CD8-positive, alpha-beta memory T cell (primary cell): ENCODE measurements around the gene KANTR. TPM values are rescaled to one million over a fixed set of nuclear protein-coding genes. Genes with fewer than 3 reads are reported as not detected.

Source experiments
- CTCF ChIA-PET: fragments of 350-600 bp; sonication (Branson Sonifier 250); formaldehyde crosslinking; loops from one replicate; lab custom pipeline; 2021; ENCODE audit warnings: antibody characterized with exemption; lab: Charles Lee
- POLR2A ChIA-PET: fragments of 350-600 bp; sonication (Branson Sonifier 250); formaldehyde crosslinking; loops from one replicate; lab custom pipeline; 2021; ENCODE audit warnings: antibody characterized with exemption; lab: Charles Lee
- DNase-seq, 5 donors: peaks; one replicate each; pipeline versions ENCODE4 v3.0.0 to v3.0.0-alpha.2; 2020 to 2022; ENCODE audit warnings: mixed read lengths in 1 of 5
- H3K27ac ChIP-seq: one replicate; pipeline ENCODE4 v1.7.0; 2013; ENCODE audit warnings: low read depth, mild to moderate bottlenecking, low read length, moderate library complexity
- H3K27me3 ChIP-seq: 2 replicates; pipeline ENCODE4 v1.7.0; 2013; ENCODE audit warnings: low read length, mild to moderate bottlenecking; ENCODE audit not compliant: insufficient read depth, poor library complexity, severe bottlenecking
- H3K36me3 ChIP-seq: 2 replicates; pipeline ENCODE4 v1.7.0; 2013; ENCODE audit warnings: mild to moderate bottlenecking, low read length, moderate library complexity; ENCODE audit not compliant: insufficient read depth
- H3K4me1 ChIP-seq: 2 replicates; pipeline ENCODE4 v1.7.0; 2013; ENCODE audit warnings: mild to moderate bottlenecking, low read length, moderate library complexity; ENCODE audit not compliant: insufficient read depth
- H3K4me3 ChIP-seq: 2 replicates; pipeline ENCODE4 v1.7.0; 2013; ENCODE audit warnings: mild to moderate bottlenecking, low read length
- H3K9me3 ChIP-seq: 2 replicates; pipeline ENCODE4 v1.7.0; 2013; ENCODE audit warnings: mild to moderate bottlenecking, low read length
- H3K27ac Mint-ChIP-seq, 8 donors: one replicate each; pipeline ENCODE4 v1.8.0; 2020 to 2021; ENCODE audit warnings: mixed read lengths in 8 of 8, mild to moderate bottlenecking in 6 of 8, inconsistent platforms in 3 of 8, moderate library complexity in 3 of 8
- H3K27me3 Mint-ChIP-seq, 2 donors: one replicate each; pipeline ENCODE4 v1.8.0; 2020 to 2021; ENCODE audit warnings: mixed read lengths in 2 of 2, mild to moderate bottlenecking in 1 of 2, moderate library complexity in 1 of 2
- H3K36me3 Mint-ChIP-seq, 3 donors: one replicate each; pipeline ENCODE4 v1.8.0; 2020 to 2021; ENCODE audit warnings: mixed read lengths in 3 of 3, inconsistent platforms in 1 of 3, mild to moderate bottlenecking in 1 of 3
- H3K4me1 Mint-ChIP-seq, 3 donors: one replicate each; pipeline ENCODE4 v1.8.0; 2020 to 2021; ENCODE audit warnings: mixed read lengths in 3 of 3, inconsistent platforms in 1 of 3, mild to moderate bottlenecking in 1 of 3
- H3K4me3 Mint-ChIP-seq, 7 donors: one replicate each; pipeline ENCODE4 v1.8.0; 2020 to 2021; ENCODE audit warnings: mixed read lengths in 7 of 7, mild to moderate bottlenecking in 6 of 7, moderate library complexity in 4 of 7, inconsistent platforms in 2 of 7
- H3K9me3 Mint-ChIP-seq, 5 donors: one replicate each; pipeline ENCODE4 v1.8.0; 2020 to 2022; ENCODE audit warnings: mixed read lengths in 5 of 5, mild to moderate bottlenecking in 3 of 5, moderate library complexity in 2 of 5, inconsistent platforms in 1 of 5
- polyA plus RNA-seq: library from polyadenylated mRNA; unstranded; fragments of 300-500 nt; fragmentation: Illumina TruSeq; gene quantifications from one replicate; pipeline ENCODE4 v1.2.3, GENCODE V29; 2021
- total RNA-seq, 2 experiments: library from RNA; stranded (reverse); gene quantifications; one replicate each; pipeline ENCODE4 v1.2.3, GENCODE V29; 2021

KANTR gene
- total and polyA plus RNA-seq, 3 experiments from 2014 or later = 1.6 to 4.8 (median 4.6) TPM

DNA sequence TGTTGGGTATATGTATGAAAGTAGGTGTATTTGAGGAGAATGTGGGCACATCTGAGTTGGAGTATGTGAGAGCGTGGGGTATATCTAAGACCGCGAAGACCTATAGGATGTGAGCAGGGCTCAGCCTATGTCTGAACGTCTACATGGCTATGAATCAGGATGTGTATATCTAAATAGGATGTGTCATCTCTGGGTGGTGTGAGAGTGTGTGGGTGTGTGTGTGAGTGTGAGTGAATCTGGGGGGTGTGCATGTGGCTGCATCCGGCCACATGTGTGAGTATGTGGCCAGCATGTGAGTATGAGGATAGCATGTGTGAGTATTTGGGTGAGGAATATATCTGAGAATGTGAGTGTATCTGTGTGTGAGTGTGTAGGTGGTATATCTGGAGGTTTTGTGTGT is 37.6 kb upstream of the KANTR start:
- Mint-ChIP-seq H3K27me3 (peaks cover 0 to 1% of the 10 kb centered on the region in 2 donors), H3K36me3 (no peaks in the 10 kb centered on the region), H3K4me1 (peaks cover 0 to 3% (median 0%) of the 10 kb centered on the region in 3 donors), H3K27ac (no peak overlapping the region), H3K9me3 (no peaks in the 10 kb centered on the region), H3K4me3 (no peak overlapping the region)
- Histone ChIP-seq H3K9me3 (no peaks in the 10 kb centered on the region), H3K27ac (no peak overlapping the region), H3K27me3 (no peaks in the 10 kb centered on the region), H3K4me3 (no peak overlapping the region), H3K4me1 (peaks cover 3% of the 10 kb centered on the region), H3K36me3 (no peaks in the 10 kb centered on the region)
- ChIA-PET POLR2A (no interaction called here), CTCF (no interaction called here)
- DNase-seq = no peak

DNA sequence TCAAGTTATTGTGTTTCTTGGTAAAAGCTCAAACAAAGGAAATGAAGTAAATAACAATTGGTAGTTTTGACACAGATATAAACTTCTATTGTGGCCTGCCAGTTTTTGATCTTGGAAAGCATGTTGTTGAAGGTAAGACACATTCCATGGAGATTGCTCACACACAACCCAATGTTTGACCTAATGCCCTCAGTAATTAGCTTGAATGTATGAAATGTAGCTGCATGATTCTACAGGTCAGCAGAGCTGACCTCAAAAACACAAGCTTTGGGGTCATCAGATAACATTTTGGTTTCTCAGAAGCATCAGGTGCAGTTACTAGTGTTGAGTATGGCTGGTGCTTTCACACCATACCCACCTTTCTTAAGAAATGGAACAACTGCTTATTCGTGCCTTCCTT is 28.8 kb upstream of the KANTR start:
- no peak overlapping the region for H3K27ac ChIP-seq
- H3K4me3 Mint-ChIP-seq = no peak overlapping the region
- ChIA-PET CTCF (no interaction called here), POLR2A (no interaction called here)
- H3K27ac Mint-ChIP-seq = no peak overlapping the region
- no peaks in the 10 kb centered on the region for H3K27me3 ChIP-seq
- H3K4me1 Mint-ChIP-seq = no peaks in the 10 kb centered on the region
- no peaks in the 10 kb centered on the region for H3K4me1 ChIP-seq
- peaks cover 4 to 7% of the 10 kb centered on the region in 2 donors for H3K27me3 Mint-ChIP-seq
- H3K36me3 ChIP-seq = no peaks in the 10 kb centered on the region
- no peaks in the 10 kb centered on the region for H3K9me3 ChIP-seq
- H3K9me3 Mint-ChIP-seq = no peaks in the 10 kb centered on the region
- no peak overlapping the region for H3K4me3 ChIP-seq
- DNase-seq = no peak
- H3K36me3 Mint-ChIP-seq = no peaks in the 10 kb centered on the region

DNA sequence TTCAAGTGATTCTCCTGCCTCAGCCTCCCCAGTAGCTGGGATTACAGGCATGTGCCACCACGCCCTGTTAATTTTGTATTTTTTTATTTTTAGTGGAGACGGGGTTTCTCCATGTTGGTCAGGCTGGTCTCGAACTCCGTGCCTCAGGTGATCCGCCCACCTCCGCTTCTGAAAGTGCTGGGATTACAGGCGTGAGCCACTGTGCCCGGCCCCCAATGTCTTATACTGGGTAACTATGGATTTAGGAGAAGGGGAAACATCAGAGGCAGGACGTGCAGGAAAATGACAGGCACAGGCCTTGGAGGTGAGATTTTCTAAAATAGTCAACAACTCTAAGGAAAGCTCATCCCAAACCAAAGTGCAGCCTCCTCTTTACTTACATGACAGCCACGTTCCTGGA is 22.9 kb upstream of the KANTR start:
- Histone ChIP-seq H3K4me3 (no peak overlapping the region), H3K9me3 (no peaks in the 10 kb centered on the region), H3K27ac (no peak overlapping the region), H3K4me1 (peaks cover 7% of the 10 kb centered on the region), H3K36me3 (no peaks in the 10 kb centered on the region), H3K27me3 (no peaks in the 10 kb centered on the region)
- no peak overlapping the region for H3K27ac Mint-ChIP-seq
- H3K4me3 Mint-ChIP-seq = peak overlapping the region in 1 of 7 donors; percentile 93
- ChIA-PET POLR2A (no interaction called here), CTCF (interaction anchor here (2.1 kb wide), 1 partner anchor 13 kb away, joined by 6 read pairs; no protein-coding TSS in a partner anchor)
- H3K27me3 Mint-ChIP-seq = peaks cover 4 to 7% of the 10 kb centered on the region in 2 donors
- no peak for DNase-seq
- no peaks in the 10 kb centered on the region for H3K36me3 Mint-ChIP-seq
- no peaks in the 10 kb centered on the region for H3K9me3 Mint-ChIP-seq
- H3K4me1 Mint-ChIP-seq = peaks cover 10 to 19% (median 13%) of the 10 kb centered on the region in 3 donors

DNA sequence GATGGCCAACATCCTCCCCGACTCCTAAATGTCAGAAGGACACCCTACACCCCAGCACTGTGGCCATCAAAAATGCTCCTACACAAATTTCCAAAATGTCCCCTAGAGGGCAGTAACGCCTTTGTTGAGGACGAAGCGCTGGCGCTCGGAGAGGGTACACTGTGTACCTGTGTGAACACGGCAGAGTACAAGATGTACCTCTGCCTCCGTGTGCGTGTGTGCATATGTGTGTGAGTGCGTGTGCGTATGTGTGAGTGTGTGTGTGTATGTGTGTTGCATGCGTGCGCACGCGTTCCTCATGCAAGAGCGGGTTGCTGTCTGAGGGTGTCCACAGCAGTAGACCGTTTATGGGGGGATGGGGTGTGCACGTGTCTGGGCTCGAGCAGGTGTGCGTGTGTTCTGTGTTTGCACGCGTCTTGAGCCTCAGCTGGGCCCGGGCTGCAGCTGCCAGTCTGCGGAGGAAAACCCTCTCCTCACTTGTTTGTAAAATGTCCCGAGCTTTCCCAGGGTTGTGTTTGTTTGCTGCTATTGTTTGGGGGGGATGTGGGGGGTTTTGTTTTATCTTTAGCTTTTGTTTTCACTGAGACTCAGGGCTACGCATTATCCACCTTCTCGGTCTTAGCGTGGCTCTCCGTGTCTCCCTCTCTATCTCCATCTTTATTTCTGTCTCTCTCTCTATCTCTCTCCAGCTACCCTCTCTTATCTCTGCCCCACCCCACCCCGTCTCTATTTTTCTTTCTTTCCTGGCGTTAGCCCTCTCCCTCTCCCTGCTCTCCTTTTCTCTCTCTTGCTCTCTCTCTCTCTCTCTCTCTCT is 22.1 kb upstream of the KANTR start:
- H3K27ac Mint-ChIP-seq = peak overlapping the region; percentile 80 to 96 (median 88)
- peak; percentile 35 to 84 (median 78) for DNase-seq
- H3K27me3 ChIP-seq = no peaks in the 10 kb centered on the region
- H3K36me3 Mint-ChIP-seq = no peaks in the 10 kb centered on the region
- peaks cover 7% of the 10 kb centered on the region for H3K4me1 ChIP-seq
- H3K27me3 Mint-ChIP-seq = peaks cover 4 to 7% of the 10 kb centered on the region in 2 donors
- H3K4me3 Mint-ChIP-seq = peak overlapping the region; percentile 87 to 94 (median 93)
- no peaks in the 10 kb centered on the region for H3K9me3 ChIP-seq
- no peak overlapping the region for H3K27ac ChIP-seq
- ChIA-PET POLR2A (interaction anchor here (0.9 to 2.7 kb wide), 2 partner anchors 10 to 154 kb away, joined by 3 to 28 read pairs; partner anchors contain the start of gene TSPYL2), CTCF (interaction anchor here (0.8 to 2.1 kb wide), 8 partner anchors 9 to 76 kb away, joined by 3 to 9 read pairs (median 6); partner anchors contain the start of genes KANTR and TSPYL2)
- H3K4me1 Mint-ChIP-seq = peaks cover 10 to 19% (median 13%) of the 10 kb centered on the region in 3 donors
- H3K9me3 Mint-ChIP-seq = no peaks in the 10 kb centered on the region
- H3K36me3 ChIP-seq = no peaks in the 10 kb centered on the region
- peak overlapping the region; percentile 81 for H3K4me3 ChIP-seq

DNA sequence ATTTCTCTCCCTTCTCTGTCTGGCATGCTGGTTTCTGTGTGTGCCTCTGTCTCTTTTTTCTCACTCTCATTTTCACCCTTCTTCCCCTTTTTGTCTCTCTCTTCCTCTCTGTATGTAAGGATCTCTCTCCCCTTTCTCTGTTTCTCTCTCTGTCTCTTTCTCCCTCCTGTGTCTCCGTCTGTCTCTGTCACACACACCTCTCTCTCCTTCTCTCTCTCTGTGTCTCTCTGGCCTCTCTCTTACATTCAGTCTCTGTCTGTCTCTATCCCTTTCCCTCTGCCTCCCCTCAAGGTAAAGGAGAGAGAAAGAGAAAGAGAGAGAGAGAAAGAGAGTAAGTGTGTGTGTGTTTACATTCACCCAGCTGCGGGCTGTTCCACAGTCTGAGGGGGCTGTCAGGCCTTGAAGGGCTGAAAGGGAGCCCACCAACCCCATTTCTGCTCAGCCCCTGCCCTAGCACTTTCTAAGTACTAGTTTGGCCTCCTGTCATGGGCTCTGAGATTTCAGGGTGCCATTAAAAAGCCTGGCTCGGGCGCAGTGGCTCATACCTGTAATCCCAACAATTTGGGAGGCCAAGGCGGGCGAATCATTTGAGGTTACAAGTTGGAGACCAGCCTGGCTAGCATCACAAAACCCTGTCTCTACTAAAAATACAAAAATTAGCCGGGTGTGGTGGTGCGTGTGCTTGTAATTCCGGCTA is 21.4 kb upstream of the KANTR start:
- H3K4me3 ChIP-seq = no peak overlapping the region
- POLR2A ChIA-PET = interaction anchor here (0.6 to 2.7 kb wide), 3 partner anchors 9 to 609 kb away, joined by 3 to 28 read pairs (median 3); partner anchors contain the start of gene TSPYL2
- CTCF ChIA-PET = interaction anchor here (0.8 to 2.1 kb wide), 9 partner anchors 8 to 77 kb away, joined by 3 to 9 read pairs (median 5); partner anchors contain the start of genes KANTR and TSPYL2
- peaks cover 7% of the 10 kb centered on the region for H3K4me1 ChIP-seq
- H3K27ac ChIP-seq = no peak overlapping the region
- H3K27me3 ChIP-seq = no peaks in the 10 kb centered on the region
- Mint-ChIP-seq H3K4me1 (peaks cover 10 to 19% (median 13%) of the 10 kb centered on the region in 3 donors), H3K4me3 (peak overlapping the region; percentile 87 to 94 (median 93)), H3K9me3 (no peaks in the 10 kb centered on the region), H3K36me3 (no peaks in the 10 kb centered on the region), H3K27me3 (peaks cover 0 to 7% of the 10 kb centered on the region in 2 donors), H3K27ac (peak overlapping the region; percentile 70 to 96 (median 88))
- DNase-seq = no peak
- H3K9me3 ChIP-seq = no peaks in the 10 kb centered on the region
- H3K36me3 ChIP-seq = no peaks in the 10 kb centered on the region

DNA sequence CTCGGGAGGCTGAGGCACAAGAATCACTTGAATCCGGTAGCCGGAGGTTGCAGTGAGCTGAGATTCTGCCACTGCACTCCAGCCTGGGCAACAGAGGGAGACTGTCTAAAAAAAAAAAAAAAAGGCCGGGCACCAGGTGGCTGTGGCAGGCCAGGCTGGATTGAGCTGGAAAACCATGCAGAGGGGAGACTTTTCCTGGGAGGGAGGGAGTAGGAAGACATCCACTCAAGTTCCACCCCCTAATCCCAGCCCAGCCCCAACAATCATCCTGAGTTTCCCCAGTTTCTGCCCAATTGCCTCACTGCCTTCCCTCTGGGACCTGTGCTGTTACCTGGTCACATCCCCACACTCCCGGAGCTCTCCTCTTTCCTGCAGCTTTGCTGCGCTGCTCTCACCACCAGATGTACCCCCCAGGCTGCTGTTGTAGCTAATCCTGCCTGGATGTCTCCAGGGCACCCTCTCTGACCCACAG is 20.8 kb upstream of the KANTR start:
- H3K4me1 Mint-ChIP-seq = peaks cover 10 to 19% (median 13%) of the 10 kb centered on the region in 3 donors
- Histone ChIP-seq H3K9me3 (no peaks in the 10 kb centered on the region), H3K4me1 (peaks cover 7% of the 10 kb centered on the region), H3K27me3 (no peaks in the 10 kb centered on the region), H3K27ac (no peak overlapping the region), H3K4me3 (no peak overlapping the region), H3K36me3 (no peaks in the 10 kb centered on the region)
- peak overlapping the region; percentile 13 to 79 (median 49) for H3K4me3 Mint-ChIP-seq
- no peaks in the 10 kb centered on the region for H3K36me3 Mint-ChIP-seq
- no peak for DNase-seq
- peak overlapping the region in 4 of 8 donors; percentile 34 to 80 (median 50) for H3K27ac Mint-ChIP-seq
- CTCF ChIA-PET = interaction anchor here (1.1 to 1.7 kb wide), 2 partner anchors 14 to 15 kb away, joined by 3 to 8 read pairs; no protein-coding TSS in a partner anchor
- POLR2A ChIA-PET = interaction anchor here (0.6 to 2.7 kb wide), 2 partner anchors 8 to 608 kb away, joined by 3 to 28 read pairs; partner anchors contain the start of gene TSPYL2
- peaks cover 0 to 7% of the 10 kb centered on the region in 2 donors for H3K27me3 Mint-ChIP-seq
- no peaks in the 10 kb centered on the region for H3K9me3 Mint-ChIP-seq

DNA sequence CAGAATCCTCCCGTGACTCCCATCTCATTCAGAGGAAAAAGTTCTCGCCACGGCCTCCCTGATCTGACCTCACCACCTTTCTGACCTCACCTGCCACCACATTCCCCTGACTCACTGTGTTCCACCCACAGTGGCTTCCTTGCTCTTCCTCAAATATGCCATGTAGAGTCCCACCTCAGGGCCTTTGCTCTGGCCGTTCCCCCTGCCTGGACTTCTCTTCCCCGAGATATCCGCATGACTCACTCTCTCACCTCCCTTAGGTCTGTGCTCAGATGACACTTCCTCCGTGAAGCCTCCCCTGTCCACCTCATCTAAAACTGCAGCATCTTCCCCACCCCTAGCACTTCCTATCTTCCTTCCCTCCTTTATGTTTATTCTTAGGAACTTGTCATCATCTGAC is 18.9 kb upstream of the KANTR start:
- no peaks in the 10 kb centered on the region for H3K9me3 ChIP-seq
- CTCF ChIA-PET = no interaction called here
- POLR2A ChIA-PET = no interaction called here
- Mint-ChIP-seq H3K27me3 (peaks cover 0 to 7% of the 10 kb centered on the region in 2 donors), H3K27ac (peak overlapping the region in 2 of 8 donors; percentile 14 to 33), H3K4me3 (peak overlapping the region in 1 of 7 donors; percentile 5), H3K9me3 (no peaks in the 10 kb centered on the region), H3K36me3 (no peaks in the 10 kb centered on the region), H3K4me1 (peaks cover 10 to 19% (median 13%) of the 10 kb centered on the region in 3 donors)
- no peak overlapping the region for H3K4me3 ChIP-seq
- H3K36me3 ChIP-seq = no peaks in the 10 kb centered on the region
- H3K4me1 ChIP-seq = peaks cover 7% of the 10 kb centered on the region
- no peaks in the 10 kb centered on the region for H3K27me3 ChIP-seq
- no peak overlapping the region for H3K27ac ChIP-seq
- no peak for DNase-seq
